ENCODE results near the gene CCND1. TPM values are rescaled to one million over a fixed set of nuclear protein-coding genes. Genes with fewer than 3 reads are reported as not detected.

CCND1 gene
- total and polyA plus RNA-seq, 11 donors = 27.9 to 312 (median 144) TPM

DNA sequence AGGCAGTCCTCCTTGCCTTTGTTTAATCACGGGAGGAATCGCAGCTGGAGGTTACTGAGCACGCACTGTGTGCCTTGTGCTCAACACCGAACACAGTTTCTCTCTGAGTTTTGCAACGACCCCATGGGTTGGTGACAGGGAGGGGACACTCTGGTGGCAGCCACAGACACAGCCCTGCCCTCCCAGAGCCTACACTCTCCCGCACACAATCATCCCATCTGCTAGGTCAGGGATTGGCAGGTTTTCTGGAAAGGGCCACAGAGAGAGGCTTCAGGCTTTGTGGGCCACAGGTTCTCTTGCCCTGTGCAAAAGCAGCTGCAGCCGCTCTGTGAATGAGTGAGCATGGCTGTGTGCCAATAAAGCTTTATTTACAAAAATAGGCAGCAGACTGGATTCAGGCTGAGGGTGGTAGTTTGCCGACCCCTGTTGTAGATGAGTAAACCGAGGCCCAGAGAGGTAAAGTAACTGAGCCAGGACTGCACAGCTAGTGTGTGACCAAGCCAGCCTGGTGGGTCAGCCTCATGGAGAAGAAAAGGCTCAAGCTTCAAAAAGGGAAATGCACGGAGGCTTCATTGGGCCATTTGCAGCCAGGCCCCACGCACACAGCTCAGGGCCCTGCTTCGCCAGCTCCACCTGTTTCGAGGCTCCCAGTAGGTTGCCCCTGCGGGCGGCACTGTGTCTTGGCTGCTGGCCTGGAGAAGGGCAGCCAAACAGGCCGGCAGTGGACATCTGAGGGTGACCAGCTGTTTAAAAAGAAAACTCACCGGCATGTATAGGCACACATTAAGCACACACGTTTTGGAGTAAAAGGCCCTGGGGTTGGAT, 17.9 kb downstream of the CCND1 start:
- H3K4me1 ChIP-seq = peaks cover 0 to 8% (median 0%) of the 10 kb centered on the region in 12 donors

DNA sequence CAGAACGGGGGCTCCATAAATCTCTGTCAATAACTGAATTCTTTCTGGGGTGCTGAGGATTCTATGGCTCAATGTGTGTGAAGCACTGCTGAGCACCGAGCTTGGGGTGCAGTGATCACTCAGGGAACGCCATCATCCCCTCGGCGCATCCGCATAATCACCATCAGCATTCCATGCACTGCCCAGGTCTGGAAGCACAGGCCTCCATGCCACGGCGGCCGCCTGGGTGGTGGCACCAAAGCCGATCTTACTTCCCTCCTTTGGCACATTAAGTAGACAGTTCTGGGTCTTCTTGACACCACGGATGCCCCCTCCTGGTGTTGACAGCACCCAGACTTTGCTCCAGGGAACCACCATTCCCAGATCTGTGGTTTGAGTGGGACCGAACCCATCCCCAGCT, 18.6 kb downstream of the CCND1 start:
- 91 to 94% (median 93%) methylated on average over 8 to 12 of the region's 12 CpGs for WGBS, 4 donors
- no peak overlapping the region for H3K4me3 ChIP-seq
- H3K27me3 ChIP-seq = no peaks in the 10 kb centered on the region
- ATAC-seq (no peak), DNase-seq (peak in 1 of 5 donors; percentile 28)
- peaks cover 0 to 8% (median 0%) of the 10 kb centered on the region in 12 donors for H3K4me1 ChIP-seq
- intact Hi-C loops (cut with DNase I) = no loop called here
- no peak overlapping the region for H3K27ac ChIP-seq
- H3K9me3 ChIP-seq = no peaks in the 10 kb centered on the region
- TF ChIP-seq POLR2A (IDR thresholded peaks at IDR 0.05) = no peak
- TF ChIP-seq, protein P1, sequence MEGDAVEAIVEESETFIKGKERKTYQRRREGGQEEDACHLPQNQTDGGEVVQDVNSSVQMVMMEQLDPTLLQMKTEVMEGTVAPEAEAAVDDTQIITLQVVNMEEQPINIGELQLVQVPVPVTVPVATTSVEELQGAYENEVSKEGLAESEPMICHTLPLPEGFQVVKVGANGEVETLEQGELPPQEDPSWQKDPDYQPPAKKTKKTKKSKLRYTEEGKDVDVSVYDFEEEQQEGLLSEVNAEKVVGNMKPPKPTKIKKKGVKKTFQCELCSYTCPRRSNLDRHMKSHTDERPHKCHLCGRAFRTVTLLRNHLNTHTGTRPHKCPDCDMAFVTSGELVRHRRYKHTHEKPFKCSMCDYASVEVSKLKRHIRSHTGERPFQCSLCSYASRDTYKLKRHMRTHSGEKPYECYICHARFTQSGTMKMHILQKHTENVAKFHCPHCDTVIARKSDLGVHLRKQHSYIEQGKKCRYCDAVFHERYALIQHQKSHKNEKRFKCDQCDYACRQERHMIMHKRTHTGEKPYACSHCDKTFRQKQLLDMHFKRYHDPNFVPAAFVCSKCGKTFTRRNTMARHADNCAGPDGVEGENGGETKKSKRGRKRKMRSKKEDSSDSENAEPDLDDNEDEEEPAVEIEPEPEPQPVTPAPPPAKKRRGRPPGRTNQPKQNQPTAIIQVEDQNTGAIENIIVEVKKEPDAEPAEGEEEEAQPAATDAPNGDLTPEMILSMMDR (IDR thresholded peaks at IDR 0.05) = no peak
- peaks cover 0 to 20% (median 9%) of the 10 kb centered on the region in 9 donors for H3K36me3 ChIP-seq

More for the DNA sequence above, 17.9 kb downstream of the CCND1 start:
- no peak for ATAC-seq
- TF ChIP-seq, protein P1 (IDR thresholded peaks at IDR 0.05) = no peak
- Histone ChIP-seq H3K36me3 (peaks cover 0 to 20% (median 11%) of the 10 kb centered on the region in 9 donors), H3K27me3 (no peaks in the 10 kb centered on the region), H3K27ac (no peak overlapping the region), H3K9me3 (no peaks in the 10 kb centered on the region), H3K4me3 (no peak overlapping the region)
- peak in 1 of 5 donors; percentile 28 for DNase-seq
- WGBS, 4 donors = 85 to 88% (median 87%) methylated on average over 18 of the region's 18 CpGs
- intact Hi-C loops (cut with DNase I) = no loop called here

DNA sequence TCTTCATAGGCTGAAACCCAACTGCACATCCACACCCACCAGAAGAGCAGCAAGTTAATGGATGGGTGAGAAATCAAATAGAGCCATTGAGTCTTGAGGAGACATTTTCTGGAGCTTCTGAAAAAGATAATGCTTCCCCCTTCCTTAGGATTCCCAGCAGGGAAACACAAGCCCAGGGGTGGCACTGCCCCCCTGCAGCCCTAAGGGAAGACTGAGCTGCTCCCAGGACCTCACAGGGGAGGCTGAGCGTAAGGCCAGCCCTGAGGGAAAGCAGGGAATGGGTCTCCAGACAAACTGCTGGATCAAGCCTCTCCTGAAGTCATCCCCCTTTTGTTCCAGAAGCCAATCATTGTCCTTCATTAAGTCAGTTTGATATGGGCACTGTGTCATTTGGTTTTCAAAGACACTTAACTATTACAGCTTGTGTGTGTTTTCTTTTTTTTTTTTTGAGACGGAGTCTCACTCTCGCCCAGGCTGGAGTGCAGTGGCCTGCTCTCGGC, 19.1 kb downstream of the CCND1 start:
- no peak for ATAC-seq
- H3K27ac ChIP-seq = no peak overlapping the region
- peaks cover 0 to 8% (median 0%) of the 10 kb centered on the region in 12 donors for H3K4me1 ChIP-seq
- WGBS, 4 donors = 94 to 97% (median 96%) methylated on average over 4 of the region's 4 CpGs
- H3K27me3 ChIP-seq = no peaks in the 10 kb centered on the region
- no peaks in the 10 kb centered on the region for H3K9me3 ChIP-seq
- no peak overlapping the region for H3K4me3 ChIP-seq
- no peak for TF ChIP-seq POLR2A (IDR thresholded peaks at IDR 0.05)
- TF ChIP-seq, protein P1 (IDR thresholded peaks at IDR 0.05) = no peak
- peak in 1 of 5 donors; percentile 28 for DNase-seq
- intact Hi-C loops (cut with DNase I) = no loop called here
- peaks cover 0 to 22% (median 13%) of the 10 kb centered on the region in 9 donors for H3K36me3 ChIP-seq

DNA sequence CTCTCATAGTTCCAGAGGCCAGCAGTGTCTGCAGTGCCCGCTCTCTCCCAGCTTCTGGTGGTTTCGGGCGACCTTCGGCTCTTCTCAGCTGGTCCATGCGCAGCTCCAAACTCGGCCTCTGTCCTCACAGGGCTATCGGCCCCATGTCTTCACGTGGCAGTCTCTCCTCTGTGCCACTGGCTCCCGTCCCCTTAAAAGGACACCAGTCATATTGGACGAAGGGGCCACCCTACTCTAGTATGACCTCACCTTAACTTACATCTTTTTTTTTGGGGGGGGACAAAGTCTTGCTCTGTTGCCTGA, 20.4 kb downstream of the CCND1 start:
- DNase-seq (peak in 1 of 5 donors; percentile 52), ATAC-seq (no peak)
- no peaks in the 10 kb centered on the region for H3K27me3 ChIP-seq
- no peak overlapping the region for H3K4me3 ChIP-seq
- no peak overlapping the region for H3K27ac ChIP-seq
- H3K4me1 ChIP-seq = peaks cover 0 to 8% (median 0%) of the 10 kb centered on the region in 12 donors
- intact Hi-C loops (cut with DNase I) = no loop called here
- peaks cover 0 to 34% (median 26%) of the 10 kb centered on the region in 9 donors for H3K36me3 ChIP-seq
- no peaks in the 10 kb centered on the region for H3K9me3 ChIP-seq
- TF ChIP-seq, protein P1 (IDR thresholded peaks at IDR 0.05) = no peak
- no peak for TF ChIP-seq POLR2A (IDR thresholded peaks at IDR 0.05)
- 73 to 94% (median 79%) methylated on average over 10 of the region's 10 CpGs for WGBS, 4 donors

All from heart left ventricle (tissue), 16 donors.